ENCODE measurements around the gene RAB40B.
A peak's percentile ranks its signal among the peaks of the same experiment; 100 is the strongest.

RAB40B gene

DNA sequence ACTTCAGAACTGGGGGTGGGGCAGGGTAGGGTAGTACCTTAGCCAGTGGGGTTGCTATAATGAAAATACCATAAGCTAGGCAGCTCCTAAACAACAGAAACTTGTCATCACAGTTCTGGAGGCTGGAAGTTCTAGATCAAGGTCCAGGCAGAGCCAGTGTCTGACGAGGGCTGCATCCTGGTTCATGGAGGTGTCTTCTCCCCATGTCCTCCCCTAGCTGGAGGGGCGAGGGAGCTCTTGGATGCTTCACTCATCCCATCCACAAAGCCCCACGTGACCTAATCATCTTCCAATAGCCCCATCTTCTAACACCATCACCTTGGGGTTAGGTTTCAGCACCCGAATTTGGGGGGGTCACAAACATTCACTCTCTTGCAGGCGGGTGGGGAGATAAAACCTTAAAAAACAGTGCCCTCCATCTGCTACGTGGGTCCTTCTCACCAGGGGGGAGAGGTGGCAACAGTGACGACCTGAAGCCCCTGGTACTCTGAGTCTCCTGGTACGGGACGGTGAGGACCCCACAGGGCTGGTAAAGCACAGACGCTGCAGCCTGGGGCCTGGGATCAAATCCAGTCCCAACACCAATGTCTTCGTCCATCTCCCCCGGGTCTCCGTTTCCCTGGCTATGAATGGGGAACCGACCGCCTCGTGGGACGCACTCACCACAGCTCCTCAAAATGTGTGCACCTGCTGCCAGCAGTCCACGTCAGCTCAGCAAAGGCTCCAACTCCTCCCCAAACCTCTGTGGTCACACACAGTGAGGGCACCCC is 22.8 kb downstream of the RAB40B start:
- DNase-seq = no peak
- in situ Hi-C loops (cut with MboI; ENCODE audit: low pct_unique_long_range_greater_than_20kb, low sequenced_read_pairs) = no loop called here

GRCh38 chr17:82674656-82675475 is 23.6 kb downstream of the RAB40B start:
- DNase-seq = no peak
- in situ Hi-C loops (cut with MboI; ENCODE audit: low pct_unique_long_range_greater_than_20kb, low sequenced_read_pairs) = no loop called here

- in situ Hi-C loops (cut with MboI; ENCODE audit: low pct_unique_long_range_greater_than_20kb, low sequenced_read_pairs) = no loop called here
- no peak for DNase-seq
These were observed 27.6 kb downstream of the RAB40B start for GRCh38 chr17:82670661-82671450.

DNA sequence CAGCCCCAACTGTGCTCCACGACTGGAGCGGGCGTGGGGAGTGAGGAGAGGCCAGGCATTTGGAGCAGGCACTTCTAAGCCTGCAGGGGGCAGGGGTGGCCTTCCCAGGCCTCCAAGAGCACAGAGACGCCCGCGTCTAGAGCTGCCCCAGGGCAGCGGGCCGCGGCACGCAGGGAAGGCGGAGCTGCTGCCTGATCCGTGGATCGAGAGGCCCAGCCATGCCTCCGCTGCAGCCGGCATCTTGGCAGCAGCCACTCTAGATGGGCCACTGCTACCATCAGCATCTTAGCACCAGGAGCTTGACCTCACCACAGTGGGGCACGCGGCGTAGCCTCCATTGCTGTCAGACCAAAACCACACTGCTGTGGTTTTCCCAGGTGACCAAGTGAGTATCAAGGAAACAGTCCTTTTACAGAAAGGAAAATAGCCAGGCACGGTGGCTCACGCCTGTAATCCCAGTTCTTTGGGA is 29.8 kb downstream of the RAB40B start:
- peak; percentile 74 for DNase-seq
- in situ Hi-C loops (cut with MboI; ENCODE audit: low pct_unique_long_range_greater_than_20kb, low sequenced_read_pairs) = no loop called here

DNA sequence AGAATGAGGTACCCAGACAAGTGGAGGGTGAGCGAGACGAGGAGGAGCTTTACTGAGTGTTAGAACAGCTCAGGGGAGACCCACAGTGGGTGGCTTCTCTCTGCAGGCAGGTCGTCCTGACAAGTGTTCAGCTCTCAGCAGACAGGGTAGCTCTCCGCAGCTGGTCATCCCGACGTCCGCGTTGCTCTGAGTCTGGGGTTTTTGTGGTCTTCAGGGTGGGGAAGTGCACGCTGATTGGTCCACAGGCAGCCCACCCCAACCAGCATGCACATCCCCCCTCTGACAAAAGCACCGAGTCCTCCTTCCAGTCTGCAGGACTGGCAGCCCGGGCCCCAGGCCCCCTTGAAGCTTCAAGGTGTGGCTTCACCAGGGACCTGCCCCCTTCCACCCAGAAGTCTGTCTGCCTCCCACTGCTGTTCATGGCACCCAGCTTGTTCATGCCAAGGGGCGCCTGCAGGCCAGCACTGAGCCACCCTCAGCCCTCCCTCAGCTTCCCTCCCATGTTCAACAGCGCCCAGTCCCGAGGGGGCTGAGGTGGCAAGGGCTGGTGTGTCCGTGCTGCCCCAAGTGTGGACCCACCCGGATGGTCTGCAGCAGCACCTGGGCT is 30.4 kb downstream of the RAB40B start:
- no peak for DNase-seq
- in situ Hi-C loops (cut with MboI; ENCODE audit: low pct_unique_long_range_greater_than_20kb, low sequenced_read_pairs) = no loop called here

- in situ Hi-C loops (cut with MboI; ENCODE audit: low pct_unique_long_range_greater_than_20kb, low sequenced_read_pairs) = no loop called here
- DNase-seq = no peak
These were observed 30.9 kb downstream of the RAB40B start for GRCh38 chr17:82667668-82668000.

DNA sequence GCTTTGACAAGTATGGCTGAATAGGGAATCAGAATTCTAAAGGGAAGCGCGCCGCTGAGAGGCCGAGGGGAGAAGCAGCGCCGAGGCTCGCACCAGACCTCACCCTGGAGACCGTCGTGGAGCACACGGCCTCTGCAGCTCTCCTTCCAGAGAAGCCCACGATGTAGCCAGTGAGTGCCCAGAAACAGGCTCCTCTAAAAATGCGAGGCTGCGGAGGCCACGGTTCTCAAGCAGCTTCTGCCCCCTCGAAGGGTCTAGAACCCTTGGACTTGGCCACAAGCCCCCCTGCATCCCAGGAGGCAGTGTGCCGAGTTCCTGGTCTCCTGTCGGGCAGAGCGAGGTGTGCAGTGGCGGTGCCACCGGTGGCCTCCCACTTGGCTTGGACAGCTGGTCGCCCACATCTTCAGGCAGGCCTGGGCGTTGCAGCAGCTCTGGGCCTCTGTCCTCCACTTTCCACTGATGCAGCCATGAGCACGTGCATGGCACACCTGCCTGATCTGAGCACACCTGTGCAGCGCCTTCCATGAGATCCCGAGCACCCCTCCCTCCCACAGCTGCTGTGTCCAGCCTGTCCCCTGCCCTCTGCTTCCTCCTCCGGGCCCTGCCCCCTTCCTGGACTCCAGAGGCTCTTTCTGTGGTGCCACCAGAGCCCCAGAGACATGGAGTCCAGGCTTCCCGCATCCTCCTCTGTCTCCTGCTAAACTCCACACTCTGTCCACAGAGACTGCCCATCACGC is 31.4 kb downstream of the RAB40B start:
- in situ Hi-C loops (cut with MboI; ENCODE audit: low pct_unique_long_range_greater_than_20kb, low sequenced_read_pairs) = no loop called here
- no peak for DNase-seq

DNA sequence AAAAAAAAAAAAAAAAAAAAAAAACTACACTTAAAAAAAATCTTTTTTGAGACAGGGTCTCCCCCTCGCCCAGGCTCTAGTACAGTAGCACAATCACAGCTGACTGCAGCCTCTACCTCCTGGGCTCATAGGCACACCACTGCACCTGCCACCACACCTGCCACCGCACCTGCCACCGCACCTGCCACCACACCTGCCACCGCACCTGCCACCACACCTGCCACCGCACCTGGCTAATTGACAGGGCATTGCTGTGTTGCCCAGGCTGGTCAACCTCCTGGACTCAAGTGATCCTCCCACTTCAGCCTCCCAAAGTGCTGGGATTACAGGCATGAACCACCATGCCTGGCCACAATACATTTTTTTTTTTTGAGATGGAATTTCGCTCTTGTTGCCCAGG is 32.6 kb downstream of the RAB40B start:
- in situ Hi-C loops (cut with MboI; ENCODE audit: low pct_unique_long_range_greater_than_20kb, low sequenced_read_pairs) = no loop called here
- DNase-seq = no peak

DNA sequence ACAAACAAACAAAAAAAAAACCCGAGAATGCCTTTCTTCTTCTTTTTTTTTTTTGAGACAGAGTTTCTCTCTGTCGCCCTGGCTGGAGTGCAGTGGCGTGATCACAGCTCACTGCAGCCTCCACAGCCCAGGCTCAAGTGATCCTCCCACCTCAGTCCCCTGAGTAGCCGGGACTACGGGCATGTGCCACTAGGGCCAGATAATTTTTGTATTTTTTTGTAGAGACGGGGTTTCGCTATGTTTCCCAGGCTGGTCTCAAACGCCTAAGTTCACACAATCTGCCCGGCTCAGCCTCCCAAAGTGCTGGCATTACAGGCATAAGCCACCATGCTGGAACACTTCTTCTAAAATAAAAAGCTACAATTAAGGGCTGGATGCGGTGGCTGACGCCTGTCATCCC is 33.3 kb downstream of the RAB40B start:
- in situ Hi-C loops (cut with MboI; ENCODE audit: low pct_unique_long_range_greater_than_20kb, low sequenced_read_pairs) = no loop called here
- no peak for DNase-seq

GRCh38 chr17:82664701-82665182 is 33.8 kb downstream of the RAB40B start:
- in situ Hi-C loops (cut with MboI; ENCODE audit: low pct_unique_long_range_greater_than_20kb, low sequenced_read_pairs) = no loop called here
- no peak for DNase-seq

DNA sequence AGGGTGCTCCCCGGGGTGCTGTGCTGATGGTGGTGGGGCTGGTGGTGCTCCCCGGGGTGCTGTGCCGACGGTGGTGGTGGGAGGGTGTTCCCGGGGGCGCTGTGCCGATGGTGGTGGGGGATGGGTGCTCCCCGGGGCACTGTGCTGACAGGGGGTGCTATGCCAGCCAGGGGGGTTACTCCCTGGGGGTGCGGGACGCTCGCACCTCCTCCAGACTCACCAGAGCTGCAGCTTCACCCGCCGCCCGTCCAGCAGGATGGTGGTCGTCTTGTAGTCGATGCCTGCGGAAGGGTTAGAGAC is 34.3 kb downstream of the RAB40B start:
- in situ Hi-C loops (cut with MboI; ENCODE audit: low pct_unique_long_range_greater_than_20kb, low sequenced_read_pairs) = no loop called here
- DNase-seq = no peak

DNA sequence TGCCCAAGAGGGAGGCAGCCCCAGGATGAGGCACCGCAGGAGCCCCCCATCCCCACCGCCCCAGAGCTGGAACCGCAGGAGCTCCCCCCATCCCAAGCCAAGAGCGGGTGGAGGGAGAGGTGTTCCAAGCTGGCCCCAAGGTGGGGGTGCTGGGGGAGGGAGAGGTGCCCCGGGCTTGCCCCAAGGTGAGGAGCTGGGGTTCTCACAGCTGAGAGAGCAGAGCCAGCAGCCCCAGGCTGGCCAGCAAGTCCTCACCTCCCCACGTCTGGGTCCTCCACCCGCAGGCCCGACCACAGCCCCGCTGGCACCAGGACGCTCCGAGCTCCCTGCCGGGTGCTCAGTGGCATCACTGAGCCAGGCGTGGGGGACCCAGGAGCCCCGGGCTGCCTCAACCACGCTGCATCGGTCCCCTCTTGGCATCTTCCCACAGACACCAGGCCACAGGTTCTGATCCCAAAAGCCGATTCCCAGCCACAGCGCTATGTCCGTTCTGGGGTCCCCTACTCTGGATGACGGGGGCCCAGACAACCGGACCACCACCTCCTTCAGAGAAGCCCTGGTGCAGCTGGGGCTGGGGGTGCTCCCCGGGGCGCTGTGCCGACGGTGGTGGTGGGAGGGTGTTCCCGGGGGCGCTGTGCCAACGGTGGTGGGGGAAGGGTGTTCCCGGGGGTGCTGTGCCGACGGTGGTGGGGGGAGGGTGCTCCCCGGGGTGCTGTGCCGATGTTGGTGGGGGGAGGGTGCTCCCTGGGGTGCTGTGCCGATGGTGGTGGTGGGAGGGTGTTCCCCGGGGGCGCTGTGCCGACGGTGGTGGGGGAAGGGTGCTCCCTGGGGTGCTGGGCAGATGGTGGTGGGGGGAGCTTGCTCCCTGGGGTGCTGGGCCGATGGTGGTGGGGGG is 34.9 kb downstream of the RAB40B start:
- DNase-seq = no peak
- in situ Hi-C loops (cut with MboI; ENCODE audit: low pct_unique_long_range_greater_than_20kb, low sequenced_read_pairs) = no loop called here

GRCh38 chr17:82662711-82663261 is 35.7 kb downstream of the RAB40B start:
- no peak for DNase-seq
- in situ Hi-C loops (cut with MboI; ENCODE audit: low pct_unique_long_range_greater_than_20kb, low sequenced_read_pairs) = no loop called here

GRCh38 chr17:82661717-82662683 is 36.5 kb downstream of the RAB40B start:
- in situ Hi-C loops (cut with MboI; ENCODE audit: low pct_unique_long_range_greater_than_20kb, low sequenced_read_pairs) = no loop called here
- DNase-seq = no peak

DNA sequence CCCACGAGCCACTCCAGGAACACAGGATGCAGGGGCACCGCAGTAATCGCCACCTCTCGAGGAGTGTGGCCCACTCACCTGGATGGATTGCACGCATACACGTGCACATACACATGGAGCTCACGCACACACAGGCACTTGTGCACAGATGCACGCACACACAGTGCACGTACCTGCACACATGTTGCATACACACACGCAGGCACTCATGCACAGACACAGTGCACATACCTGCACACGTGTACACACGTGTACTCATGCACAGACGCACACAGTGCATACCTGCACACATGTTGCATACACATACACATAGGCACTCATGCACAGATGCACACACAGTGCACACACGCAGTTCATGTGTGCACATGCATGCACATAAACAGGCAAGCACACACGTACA is 38.6 kb downstream of the RAB40B start:
- in situ Hi-C loops (cut with MboI; ENCODE audit: low pct_unique_long_range_greater_than_20kb, low sequenced_read_pairs) = no loop called here
- no peak for DNase-seq

DNA sequence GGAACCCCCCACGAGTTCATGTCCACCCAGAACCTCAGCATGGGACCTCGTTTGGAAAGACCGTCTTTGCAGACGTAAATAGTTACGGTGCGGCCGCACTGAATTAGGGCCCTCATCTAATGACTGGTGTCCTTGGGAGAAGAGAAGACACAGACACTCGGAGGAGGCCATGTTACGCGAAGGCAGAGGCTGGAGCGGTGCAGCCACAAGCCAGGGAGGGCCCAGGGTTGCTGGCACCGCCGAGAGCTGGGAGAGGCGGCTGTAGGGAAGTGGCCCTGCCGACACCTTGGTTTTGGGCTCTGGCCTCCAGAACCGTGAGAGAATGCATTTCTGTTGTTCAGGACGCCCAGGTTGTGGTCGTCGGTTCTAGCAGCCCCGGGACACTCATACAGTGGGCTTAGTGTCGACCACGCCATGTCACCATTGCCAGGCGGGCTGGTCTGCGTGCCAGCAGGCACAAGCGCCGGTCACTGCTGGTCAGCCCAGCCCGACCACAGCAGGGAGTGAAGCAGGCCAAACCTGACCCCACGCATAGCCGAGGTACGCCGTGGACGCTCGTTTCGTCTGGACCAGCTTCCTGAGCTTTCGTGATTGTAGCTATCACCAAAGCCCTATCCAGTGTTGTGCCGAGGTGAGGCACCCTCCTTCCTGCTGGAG is 39.6 kb downstream of the RAB40B start:
- in situ Hi-C loops (cut with MboI; ENCODE audit: low pct_unique_long_range_greater_than_20kb, low sequenced_read_pairs) = no loop called here
- no peak for DNase-seq
